ENCODE results near the gene MZB1.

MZB1 gene

GRCh38 chr5:139406963-139407362, 17.2 kb upstream of the MZB1 start:
- Histone ChIP-seq H3K4me3 (ENCODE audit: low read length in 2 of 2) (no peak overlapping the region), H4K91ac (ENCODE audit: low read depth, low read length, poor library complexity) (no peak overlapping the region), H2AFZ (ENCODE audit: low read length) (no peak overlapping the region), H3K79me1 (ENCODE audit: low read depth, low read length) (no peaks in the 10 kb centered on the region), H3K4me1 (ENCODE audit: control insufficient read depth in 2 of 2, insufficient read depth in 1 of 2, low read depth in 1 of 2, low read length in 2 of 2) (peaks cover 4 to 6% of the 10 kb centered on the region in 2 donors), H2BK120ac (ENCODE audit: low read depth, low read length) (no peak overlapping the region), H3K27ac (replicated peaks; ENCODE audit: low read length) (no peak overlapping the region), H3K9ac (ENCODE audit: low read depth, low read length, poor library complexity) (no peak overlapping the region), H3K27me3 (ENCODE audit: control insufficient read depth in 3 of 3, insufficient read depth in 3 of 3, low read depth in 1 of 3, low read length in 3 of 3) (no peaks in the 10 kb centered on the region), H3K14ac (ENCODE audit: low read length) (no peak overlapping the region), H3K4ac (ENCODE audit: low read length) (no peak overlapping the region), H3K23ac (ENCODE audit: low read depth, low read length, poor library complexity) (no peak overlapping the region), H3K36me3 (replicated peaks in 1 of 2; ENCODE audit: control insufficient read depth in 2 of 2, insufficient read depth in 2 of 2, low read length in 2 of 2) (peaks cover 0 to 4% of the 10 kb centered on the region in 2 donors), H3K4me2 (ENCODE audit: insufficient read depth, low read length, poor library complexity, severe bottlenecking) (no peak overlapping the region), H3K18ac (ENCODE audit: low read length) (no peak overlapping the region), H2AK5ac (ENCODE audit: low read depth, low read length) (no peak overlapping the region), H4K8ac (ENCODE audit: low read depth, low read length) (no peak overlapping the region), H2BK12ac (ENCODE audit: low read length) (no peak overlapping the region), H2BK5ac (ENCODE audit: low read length) (no peak overlapping the region), H3K9me3 (replicated peaks in 1 of 2; ENCODE audit: control insufficient read depth in 2 of 2, insufficient read depth in 1 of 2, low read depth in 1 of 2, low read length in 2 of 2) (no peaks in the 10 kb centered on the region), H2BK15ac (ENCODE audit: low read length) (no peak overlapping the region)
- WGBS, 2 donors (ENCODE audit: extremely low coverage in 2 of 2, insufficient read length in 2 of 2, insufficient replicate concordance in 1 of 2) = no CpG with 5 or more reads among the region's 2 CpGs
- no peak for DNase-seq (ENCODE audit: low spot score)

DNA sequence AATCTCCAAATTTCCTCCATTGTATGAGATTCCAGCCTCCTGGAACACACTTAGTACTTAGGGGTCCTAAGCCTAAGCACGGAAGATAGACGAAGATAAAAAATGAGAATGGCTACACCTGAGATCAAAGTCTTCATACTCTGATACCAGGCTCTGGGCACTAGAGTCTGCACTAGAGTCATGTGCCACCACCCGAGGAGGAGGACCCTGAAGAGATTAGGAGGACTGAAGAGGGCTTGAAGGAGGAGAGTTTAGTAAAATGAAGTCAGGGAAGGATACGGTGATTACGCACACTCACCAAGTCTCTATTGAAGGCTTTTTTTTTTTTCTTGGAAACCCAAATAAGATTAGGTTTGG, 14.7 kb upstream of the MZB1 start:
- Histone ChIP-seq H3K9me3 (replicated peaks in 1 of 2; ENCODE audit: control insufficient read depth in 2 of 2, insufficient read depth in 1 of 2, low read depth in 1 of 2, low read length in 2 of 2) (no peaks in the 10 kb centered on the region), H2AK5ac (ENCODE audit: low read depth, low read length) (no peak overlapping the region), H4K8ac (ENCODE audit: low read depth, low read length) (no peak overlapping the region), H2BK120ac (ENCODE audit: low read depth, low read length) (no peak overlapping the region), H2BK5ac (ENCODE audit: low read length) (no peak overlapping the region), H3K4me3 (ENCODE audit: low read length in 2 of 2) (peak overlapping the region in 1 of 2 donors; percentile 53), H3K27me3 (ENCODE audit: control insufficient read depth in 3 of 3, insufficient read depth in 3 of 3, low read depth in 1 of 3, low read length in 3 of 3) (no peaks in the 10 kb centered on the region), H2AFZ (ENCODE audit: low read length) (peak overlapping the region; percentile 97), H3K27ac (replicated peaks; ENCODE audit: low read length) (peak overlapping the region; percentile 45), H3K23ac (ENCODE audit: low read depth, low read length, poor library complexity) (no peak overlapping the region), H2BK15ac (ENCODE audit: low read length) (no peak overlapping the region), H3K18ac (ENCODE audit: low read length) (no peak overlapping the region), H4K91ac (ENCODE audit: low read depth, low read length, poor library complexity) (no peak overlapping the region), H3K79me1 (ENCODE audit: low read depth, low read length) (no peaks in the 10 kb centered on the region), H3K9ac (ENCODE audit: low read depth, low read length, poor library complexity) (no peak overlapping the region), H3K36me3 (replicated peaks in 1 of 2; ENCODE audit: control insufficient read depth in 2 of 2, insufficient read depth in 2 of 2, low read length in 2 of 2) (peaks cover 3 to 16% of the 10 kb centered on the region in 2 donors), H3K14ac (ENCODE audit: low read length) (no peak overlapping the region), H3K4ac (ENCODE audit: low read length) (no peak overlapping the region), H3K4me2 (ENCODE audit: insufficient read depth, low read length, poor library complexity, severe bottlenecking) (peak overlapping the region; percentile 48), H3K4me1 (ENCODE audit: control insufficient read depth in 2 of 2, insufficient read depth in 1 of 2, low read depth in 1 of 2, low read length in 2 of 2) (peaks cover 4 to 6% of the 10 kb centered on the region in 2 donors), H2BK12ac (ENCODE audit: low read length) (no peak overlapping the region)
- no peak for DNase-seq (ENCODE audit: low spot score)
- WGBS, 2 donors (ENCODE audit: extremely low coverage in 2 of 2, insufficient read length in 2 of 2, insufficient replicate concordance in 1 of 2) = no CpG with 5 or more reads among the region's 5 CpGs

GRCh38 chr5:139403787-139404483, 14.2 kb upstream of the MZB1 start, which contains the start of gene SPATA24:
SPATA24 (minus strand) TSS chr5:139404089; CDS start chr5:139404060, 29 bp downstream.
- H2BK120ac ChIP-seq (ENCODE audit: low read depth, low read length) = no peak within 1 kb of the TSS
- H3K9me3 ChIP-seq (replicated peaks in 1 of 2; ENCODE audit: control insufficient read depth in 2 of 2, insufficient read depth in 1 of 2, low read depth in 1 of 2, low read length in 2 of 2) = no peaks in the 10 kb centered on the region
- no peak within 1 kb of the TSS for H2AK5ac ChIP-seq (ENCODE audit: low read depth, low read length)
- no peak within 1 kb of the TSS for H4K91ac ChIP-seq (ENCODE audit: low read depth, low read length, poor library complexity)
- peak; percentile 93 for DNase-seq (ENCODE audit: low spot score)
- no peak within 1 kb of the TSS for H4K8ac ChIP-seq (ENCODE audit: low read depth, low read length)
- H2AFZ ChIP-seq (ENCODE audit: low read length) = peak within 1 kb of the TSS; percentile 97
- H2BK12ac ChIP-seq (ENCODE audit: low read length) = no peak within 1 kb of the TSS
- no peaks in the 10 kb centered on the region for H3K79me1 ChIP-seq (ENCODE audit: low read depth, low read length)
- no peak within 1 kb of the TSS for H3K4ac ChIP-seq (ENCODE audit: low read length)
- peak within 1 kb of the TSS; percentile 97 for H3K27ac ChIP-seq (replicated peaks; ENCODE audit: low read length)
- peaks cover 3 to 18% of the 10 kb centered on the region in 2 donors for H3K36me3 ChIP-seq (replicated peaks in 1 of 2; ENCODE audit: control insufficient read depth in 2 of 2, insufficient read depth in 2 of 2, low read length in 2 of 2)
- H2BK5ac ChIP-seq (ENCODE audit: low read length) = peak within 1 kb of the TSS; percentile 60
- no peak within 1 kb of the TSS for H3K14ac ChIP-seq (ENCODE audit: low read length)
- no CpG with 5 or more reads among the region's 41 CpGs for WGBS, 2 donors (ENCODE audit: extremely low coverage in 2 of 2, insufficient read length in 2 of 2, insufficient replicate concordance in 1 of 2)
- no peak within 1 kb of the TSS for H3K23ac ChIP-seq (ENCODE audit: low read depth, low read length, poor library complexity)
- peak within 1 kb of the TSS; percentile 82 for H3K9ac ChIP-seq (ENCODE audit: low read depth, low read length, poor library complexity)
- peak within 1 kb of the TSS; percentile 78 for H3K4me2 ChIP-seq (ENCODE audit: insufficient read depth, low read length, poor library complexity, severe bottlenecking)
- H2BK15ac ChIP-seq (ENCODE audit: low read length) = no peak within 1 kb of the TSS
- H3K18ac ChIP-seq (ENCODE audit: low read length) = peak within 1 kb of the TSS; percentile 96
- H3K4me3 ChIP-seq (ENCODE audit: low read length in 2 of 2) = peak within 1 kb of the TSS; percentile 53 to 83
- H3K27me3 ChIP-seq (ENCODE audit: control insufficient read depth in 3 of 3, insufficient read depth in 3 of 3, low read depth in 1 of 3, low read length in 3 of 3) = no peaks in the 10 kb centered on the region
- peaks cover 4 to 6% of the 10 kb centered on the region in 2 donors for H3K4me1 ChIP-seq (ENCODE audit: control insufficient read depth in 2 of 2, insufficient read depth in 1 of 2, low read depth in 1 of 2, low read length in 2 of 2)

- no peak overlapping the region for H2BK120ac ChIP-seq (ENCODE audit: low read depth, low read length)
- H3K36me3 ChIP-seq (replicated peaks in 1 of 2; ENCODE audit: control insufficient read depth in 2 of 2, insufficient read depth in 2 of 2, low read length in 2 of 2) = peaks cover 3 to 18% of the 10 kb centered on the region in 2 donors
- H2BK12ac ChIP-seq (ENCODE audit: low read length) = no peak overlapping the region
- H3K9ac ChIP-seq (ENCODE audit: low read depth, low read length, poor library complexity) = peak overlapping the region; percentile 82
- no peak overlapping the region for H2AK5ac ChIP-seq (ENCODE audit: low read depth, low read length)
- H4K91ac ChIP-seq (ENCODE audit: low read depth, low read length, poor library complexity) = no peak overlapping the region
- H2AFZ ChIP-seq (ENCODE audit: low read length) = peak overlapping the region; percentile 97
- peak overlapping the region; percentile 97 for H3K27ac ChIP-seq (replicated peaks; ENCODE audit: low read length)
- H3K23ac ChIP-seq (ENCODE audit: low read depth, low read length, poor library complexity) = no peak overlapping the region
- no peaks in the 10 kb centered on the region for H3K9me3 ChIP-seq (replicated peaks in 1 of 2; ENCODE audit: control insufficient read depth in 2 of 2, insufficient read depth in 1 of 2, low read depth in 1 of 2, low read length in 2 of 2)
- peak overlapping the region; percentile 60 for H2BK5ac ChIP-seq (ENCODE audit: low read length)
- no peak for DNase-seq (ENCODE audit: low spot score)
- no peak overlapping the region for H3K4ac ChIP-seq (ENCODE audit: low read length)
- no CpG with 5 or more reads among the region's 7 CpGs for WGBS, 2 donors (ENCODE audit: extremely low coverage in 2 of 2, insufficient read length in 2 of 2, insufficient replicate concordance in 1 of 2)
- H3K4me2 ChIP-seq (ENCODE audit: insufficient read depth, low read length, poor library complexity, severe bottlenecking) = peak overlapping the region; percentile 78
- H2BK15ac ChIP-seq (ENCODE audit: low read length) = no peak overlapping the region
- H3K4me1 ChIP-seq (ENCODE audit: control insufficient read depth in 2 of 2, insufficient read depth in 1 of 2, low read depth in 1 of 2, low read length in 2 of 2) = peaks cover 4 to 6% of the 10 kb centered on the region in 2 donors
- H4K8ac ChIP-seq (ENCODE audit: low read depth, low read length) = no peak overlapping the region
- H3K79me1 ChIP-seq (ENCODE audit: low read depth, low read length) = no peaks in the 10 kb centered on the region
- no peaks in the 10 kb centered on the region for H3K27me3 ChIP-seq (ENCODE audit: control insufficient read depth in 3 of 3, insufficient read depth in 3 of 3, low read depth in 1 of 3, low read length in 3 of 3)
- peak overlapping the region; percentile 50 for H3K18ac ChIP-seq (ENCODE audit: low read length)
- peak overlapping the region; percentile 53 to 83 for H3K4me3 ChIP-seq (ENCODE audit: low read length in 2 of 2)
- no peak overlapping the region for H3K14ac ChIP-seq (ENCODE audit: low read length)
These were observed 13.7 kb upstream of the MZB1 start for GRCh38 chr5:139403418-139403786.
